ENCODE data around the gene CNN3.

GRCh38 chr1:94858276-94858675 is 68.6 kb downstream of the CNN3 start:
- TF ChIP-seq POLR2A (IDR thresholded peaks at IDR 0.05) (no peak), CTCF (IDR thresholded peaks at IDR 0.05) (no peak)

All from breast epithelium (tissue), 3 donors.